ENCODE measurements around the gene MOSPD2. TPM values are rescaled to one million over a fixed set of nuclear protein-coding genes. Genes with fewer than 3 reads are reported as not detected.

Gene MOSPD2
- total RNA-seq, 4 donors from 2014 or later: 10.2 to 15.6 (median 11.4) TPM

- Histone ChIP-seq H3K4me1 (no peaks in the 10 kb centered on the region), H3K27me3 (no peaks in the 10 kb centered on the region), H3K4me3 (no peak overlapping the region), H3K9me3 (no peaks in the 10 kb centered on the region), H3K36me3 (no peaks in the 10 kb centered on the region), H3K27ac (no peak overlapping the region)
- intact Hi-C loops (cut with DNase I): no loop called here
- TF ChIP-seq POLR2A (IDR thresholded peaks at IDR 0.05) (no peak), CTCF (IDR thresholded peaks at IDR 0.05) (no peak)
- DNase-seq: no peak
These were observed 40.6 kb upstream of the MOSPD2 start for GRCh38 chrX:14832586-14832985.

- no peaks in the 10 kb centered on the region for H3K9me3 ChIP-seq
- no peak overlapping the region for H3K4me3 ChIP-seq
- 83 to 92% methylated on average over 2 of the region's 2 CpGs for WGBS, 2 donors
- H3K36me3 ChIP-seq: no peaks in the 10 kb centered on the region
- H3K4me1 ChIP-seq: no peaks in the 10 kb centered on the region
- no peak for DNase-seq
- TF ChIP-seq POLR2A (IDR thresholded peaks at IDR 0.05) (no peak), CTCF (IDR thresholded peaks at IDR 0.05) (no peak)
- H3K27ac ChIP-seq: no peak overlapping the region
- no peaks in the 10 kb centered on the region for H3K27me3 ChIP-seq
- intact Hi-C loops (cut with DNase I): no loop called here
These were observed 36.1 kb upstream of the MOSPD2 start for GRCh38 chrX:14837155-14837554.

DNA sequence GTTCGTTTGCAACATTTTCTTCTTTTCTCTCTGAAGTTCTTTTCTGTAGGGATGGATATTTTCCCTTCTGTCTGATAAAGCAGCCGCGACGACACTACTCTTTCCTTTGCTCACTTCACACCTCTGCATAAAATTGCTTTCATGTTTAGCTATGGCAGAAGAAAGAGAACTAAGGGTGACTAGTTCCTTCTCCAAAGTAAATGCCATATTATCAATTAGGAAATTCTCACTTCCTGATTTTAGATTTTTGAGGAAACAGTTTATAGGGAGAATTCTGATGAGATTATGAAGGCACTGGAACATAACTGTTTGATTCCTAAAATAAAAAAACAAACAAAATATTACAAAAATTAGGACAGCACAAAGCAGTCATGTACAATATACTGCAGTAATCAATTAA, 29.6 kb upstream of the MOSPD2 start:
- Histone ChIP-seq H3K9me3 (no peaks in the 10 kb centered on the region), H3K4me1 (peaks cover 0 to 3% (median 0%) of the 10 kb centered on the region in 3 donors), H3K4me3 (no peak overlapping the region), H3K36me3 (no peaks in the 10 kb centered on the region), H3K27ac (no peak overlapping the region), H3K27me3 (no peaks in the 10 kb centered on the region)
- TF ChIP-seq CTCF (IDR thresholded peaks at IDR 0.05) (no peak), POLR2A (IDR thresholded peaks at IDR 0.05) (no peak)
- WGBS, 2 donors: 69 to 100% methylated on average over 4 of the region's 4 CpGs
- intact Hi-C loops (cut with DNase I): no loop called here
- no peak for DNase-seq

DNA sequence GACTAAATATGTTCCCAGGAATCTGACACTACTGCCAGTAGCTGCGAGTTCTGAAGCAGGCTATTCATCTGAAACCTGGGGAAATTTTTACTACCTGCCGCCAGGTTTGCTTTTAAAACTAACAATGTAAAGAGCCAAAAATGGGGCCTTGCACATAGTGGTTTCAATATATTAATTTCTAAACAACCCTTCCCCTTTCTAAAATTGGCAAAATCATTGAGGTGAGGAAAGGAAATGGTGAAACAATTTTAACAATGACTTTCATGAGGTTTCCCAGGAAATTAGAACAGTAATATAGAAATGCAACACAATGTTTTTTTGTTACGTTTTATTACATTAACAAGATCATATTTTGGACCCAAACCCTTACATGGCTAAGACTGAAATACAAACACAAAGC, 21.7 kb upstream of the MOSPD2 start:
- no peak for DNase-seq
- 61 to 67% methylated on average over 3 of the region's 3 CpGs for WGBS, 2 donors
- no peaks in the 10 kb centered on the region for H3K36me3 ChIP-seq
- no peak overlapping the region for H3K4me3 ChIP-seq
- peaks cover 0 to 3% (median 0%) of the 10 kb centered on the region in 3 donors for H3K4me1 ChIP-seq
- TF ChIP-seq CTCF (IDR thresholded peaks at IDR 0.05): no peak
- no peak for TF ChIP-seq POLR2A (IDR thresholded peaks at IDR 0.05)
- no peaks in the 10 kb centered on the region for H3K27me3 ChIP-seq
- intact Hi-C loops (cut with DNase I): no loop called here
- H3K27ac ChIP-seq: no peak overlapping the region
- no peaks in the 10 kb centered on the region for H3K9me3 ChIP-seq

GRCh38 chrX:14864631-14865030, 8.6 kb upstream of the MOSPD2 start:
- H3K4me3 ChIP-seq: no peak overlapping the region
- H3K27me3 ChIP-seq: no peaks in the 10 kb centered on the region
- no peaks in the 10 kb centered on the region for H3K36me3 ChIP-seq
- TF ChIP-seq CTCF (IDR thresholded peaks at IDR 0.05) (no peak), POLR2A (IDR thresholded peaks at IDR 0.05) (no peak)
- DNase-seq: no peak
- H3K27ac ChIP-seq: no peak overlapping the region
- H3K9me3 ChIP-seq: peaks cover 0 to 6% (median 0%) of the 10 kb centered on the region in 3 donors
- 75 to 76% methylated on average over 1 of the region's 1 CpG for WGBS, 2 donors
- H3K4me1 ChIP-seq: no peaks in the 10 kb centered on the region
- intact Hi-C loops (cut with DNase I): no loop called here

All from esophagus squamous epithelium (tissue), 5 donors.